MM.1S (cell line): ENCODE results near the gene CREB3L2.
"Not testable (repeated sequence)": the region's sequence is repeated elsewhere in the genome, so short reads cannot be mapped to it uniquely, and the experiment has no call there.

Experiments used
- DNase-seq: peaks from one replicate; pipeline ENCODE4 v3.0.0-alpha.2; 2015
- H2AFZ ChIP-seq: fragments of 300-600 bp; sonication (generic); 2 replicates; pipeline ENCODE4 v1.6.0; 2016; ENCODE audit warnings: antibody characterized with exemption, low read length
- H3F3A ChIP-seq: fragments of 300-600 bp; sonication (generic); 2 replicates; pipeline ENCODE4 v1.6.1; 2016; ENCODE audit warnings: mild to moderate bottlenecking, antibody characterized with exemption, low read length, moderate library complexity, mixed read lengths; ENCODE audit not compliant: insufficient read depth
- H3K27ac ChIP-seq: fragments of 300-600 bp; sonication (generic); 2 replicates; pipeline ENCODE4 v1.5.1; 2016; ENCODE audit warnings: mild to moderate bottlenecking, low read length
- H3K27me3 ChIP-seq: fragments of 300-600 bp; sonication (generic); replicated peaks from 2 replicates; pipeline ENCODE4 v1.6.0; 2016; ENCODE audit warnings: low read length; ENCODE audit not compliant: insufficient read depth
- H3K36me3 ChIP-seq: fragments of 300-600 bp; sonication (generic); replicated peaks from 2 replicates; pipeline ENCODE4 v1.6.1; 2016; ENCODE audit warnings: mild to moderate bottlenecking, low read length, mixed read lengths; ENCODE audit not compliant: insufficient read depth
- H3K4me1 ChIP-seq: fragments of 300-600 bp; sonication (generic); 2 replicates; pipeline ENCODE4 v1.6.1; 2016; ENCODE audit warnings: low read length, mixed read lengths
- H3K4me2 ChIP-seq: fragments of 300-600 bp; sonication (generic); 2 replicates; pipeline ENCODE4 v1.6.0; 2016; ENCODE audit warnings: low read depth, low read length
- H3K4me3 ChIP-seq: fragments of 300-600 bp; sonication (generic); 2 replicates; pipeline ENCODE4 v1.5.1; 2016; ENCODE audit warnings: low read length, mixed read lengths
- H3K79me2 ChIP-seq: fragments of 300-600 bp; sonication (generic); 2 replicates; pipeline ENCODE4 v1.6.1; 2016; ENCODE audit warnings: mixed run types, low read length, mixed read lengths
- H3K9ac ChIP-seq: fragments of 300-600 bp; sonication (generic); 2 replicates; pipeline ENCODE4 v1.6.1; 2016; ENCODE audit warnings: low read length, mixed read lengths
- H3K9me2 ChIP-seq: fragments of 300-600 bp; sonication (generic); replicated peaks from 2 replicates; pipeline ENCODE4 v1.6.1; 2016; ENCODE audit warnings: mild to moderate bottlenecking, low read length, mixed read lengths; ENCODE audit not compliant: insufficient read depth
- H3K9me3 ChIP-seq: fragments of 300-600 bp; sonication (generic); replicated peaks from 2 replicates; pipeline ENCODE4 v1.6.1; 2016; ENCODE audit warnings: mild to moderate bottlenecking, low read length, mixed read lengths; ENCODE audit not compliant: insufficient read depth
- H4K20me1 ChIP-seq: fragments of 300-600 bp; sonication (generic); 2 replicates; pipeline ENCODE4 v1.6.1; 2016; ENCODE audit warnings: mild to moderate bottlenecking, low read length, moderate library complexity, mixed read lengths; ENCODE audit not compliant: insufficient read depth
- EZH2 ChIP-seq: fragments of 300-600 bp; sonication (generic); optimal IDR thresholded peaks from 2 replicates; pipeline ENCODE3; 2017; ENCODE audit warnings: low read depth, mild to moderate bottlenecking, antibody characterized with exemption, low read length, mixed read lengths
- EZH2phosphoT487 ChIP-seq: fragments of 300-600 bp; sonication (generic); IDR thresholded peaks from 2 replicates; pipeline ENCODE4 v1.6.1; 2018; ENCODE audit warnings: antibody characterized with exemption, low read length
- TF ChIP-seq, protein P1 (sequence below): fragments of 300-600 bp; sonication (generic); IDR thresholded peaks from 2 replicates; pipeline ENCODE4 v1.5.1; 2016; ENCODE audit warnings: antibody characterized with exemption, low read length, mixed read lengths

The CREB3L2 gene

DNA sequence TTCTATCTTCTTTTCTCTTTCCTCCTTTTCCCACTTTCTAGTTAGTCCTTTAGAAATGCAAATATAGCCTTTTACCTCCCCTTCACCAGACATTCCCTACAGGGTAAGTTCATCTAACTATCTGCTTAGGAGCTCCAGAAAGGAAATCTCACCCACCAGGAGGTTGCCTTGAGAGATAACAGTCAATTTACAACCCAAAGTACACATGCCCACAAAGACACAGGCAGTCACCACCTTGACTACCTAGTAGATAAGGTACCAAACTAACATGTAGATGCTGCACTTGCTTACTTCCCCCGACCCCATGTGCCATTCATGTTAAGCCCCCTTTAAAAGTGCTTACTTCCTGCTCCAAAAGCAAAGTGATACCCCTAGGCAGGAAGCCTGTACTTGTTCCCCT, 12.8 kb upstream of the CREB3L2 start:
- peak overlapping the region; percentile 87 for H2AFZ ChIP-seq
- H3K4me2 ChIP-seq: peak overlapping the region; percentile 62
- no peak for DNase-seq
- H3K36me3 ChIP-seq: no peaks in the 10 kb centered on the region
- H3K27me3 ChIP-seq: no peaks in the 10 kb centered on the region
- H3K79me2 ChIP-seq: no peaks in the 10 kb centered on the region
- peaks cover 19% of the 10 kb centered on the region for H3K4me1 ChIP-seq
- no peaks in the 10 kb centered on the region for H3K9me2 ChIP-seq
- H3K4me3 ChIP-seq: 0 out of 2 replicates have a peak overlapping the region, but pooled peaks have one; percentile 7
- H4K20me1 ChIP-seq: no peaks in the 10 kb centered on the region
- TF ChIP-seq, protein P1, sequence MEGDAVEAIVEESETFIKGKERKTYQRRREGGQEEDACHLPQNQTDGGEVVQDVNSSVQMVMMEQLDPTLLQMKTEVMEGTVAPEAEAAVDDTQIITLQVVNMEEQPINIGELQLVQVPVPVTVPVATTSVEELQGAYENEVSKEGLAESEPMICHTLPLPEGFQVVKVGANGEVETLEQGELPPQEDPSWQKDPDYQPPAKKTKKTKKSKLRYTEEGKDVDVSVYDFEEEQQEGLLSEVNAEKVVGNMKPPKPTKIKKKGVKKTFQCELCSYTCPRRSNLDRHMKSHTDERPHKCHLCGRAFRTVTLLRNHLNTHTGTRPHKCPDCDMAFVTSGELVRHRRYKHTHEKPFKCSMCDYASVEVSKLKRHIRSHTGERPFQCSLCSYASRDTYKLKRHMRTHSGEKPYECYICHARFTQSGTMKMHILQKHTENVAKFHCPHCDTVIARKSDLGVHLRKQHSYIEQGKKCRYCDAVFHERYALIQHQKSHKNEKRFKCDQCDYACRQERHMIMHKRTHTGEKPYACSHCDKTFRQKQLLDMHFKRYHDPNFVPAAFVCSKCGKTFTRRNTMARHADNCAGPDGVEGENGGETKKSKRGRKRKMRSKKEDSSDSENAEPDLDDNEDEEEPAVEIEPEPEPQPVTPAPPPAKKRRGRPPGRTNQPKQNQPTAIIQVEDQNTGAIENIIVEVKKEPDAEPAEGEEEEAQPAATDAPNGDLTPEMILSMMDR: no peak
- no peak for TF ChIP-seq EZH2phosphoT487
- no peak for TF ChIP-seq EZH2
- H3F3A ChIP-seq: peaks cover 13% of the 10 kb centered on the region
- peak overlapping the region; percentile 50; the same call in 1 of the 2 replicates for H3K27ac ChIP-seq
- peak overlapping the region; percentile 7; the same call in 1 of the 2 replicates for H3K9ac ChIP-seq
- no peaks in the 10 kb centered on the region for H3K9me3 ChIP-seq

DNA sequence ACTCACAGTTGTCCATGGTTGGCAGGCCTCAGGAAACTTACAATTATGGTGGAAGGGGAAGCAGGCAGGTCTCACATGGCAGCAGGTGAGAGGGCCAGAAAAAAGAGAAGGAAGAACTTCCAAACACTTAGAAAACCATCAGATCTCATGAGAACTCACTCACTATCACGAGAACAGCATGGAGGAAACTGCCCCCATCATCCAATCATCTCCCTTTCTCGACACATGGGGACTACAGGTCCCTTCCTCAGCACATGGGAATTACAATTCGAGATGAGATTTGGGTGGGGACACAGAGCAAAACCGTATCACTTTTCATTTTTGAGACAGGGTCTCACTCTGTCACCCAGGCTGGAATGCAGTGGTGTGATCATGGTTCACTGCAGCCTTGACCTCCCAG, 12.3 kb upstream of the CREB3L2 start:
- H4K20me1 ChIP-seq, DNase-seq, H3K27ac ChIP-seq, H3K9me2 ChIP-seq, H3K4me2 ChIP-seq, H3K9me3 ChIP-seq, H3K79me2 ChIP-seq, H3K9ac ChIP-seq, H3K36me3 ChIP-seq, H3K4me3 ChIP-seq, H2AFZ ChIP-seq, H3K27me3 ChIP-seq: not testable (repeated sequence)
- Histone ChIP-seq H3F3A (peaks cover 13% of the 10 kb centered on the region), H3K4me1 (peaks cover 24% of the 10 kb centered on the region)

DNA sequence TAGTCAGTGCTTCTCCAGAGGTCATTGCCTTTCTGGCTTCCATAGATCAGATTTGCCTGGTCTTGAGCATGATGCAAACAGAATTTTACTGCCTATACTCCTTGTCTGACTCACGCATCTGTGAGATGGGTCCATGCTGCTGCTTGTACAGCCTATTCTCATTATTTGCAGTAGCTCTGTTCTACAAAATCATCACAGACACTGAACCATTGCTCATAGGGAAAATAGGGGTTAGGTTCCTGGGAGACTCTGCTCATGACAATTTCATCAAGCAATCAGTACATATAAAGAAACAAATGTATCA, 7.4 kb upstream of the CREB3L2 start:
- Histone ChIP-seq H2AFZ (peak overlapping the region; percentile 18; the same call in 1 of the 2 replicates), H3K79me2 (no peaks in the 10 kb centered on the region), H3K36me3 (no peaks in the 10 kb centered on the region), H3K9me3 (no peaks in the 10 kb centered on the region), H3K9me2 (no peaks in the 10 kb centered on the region), H3F3A (no peaks in the 10 kb centered on the region), H3K9ac (no peak overlapping the region), H3K27me3 (no peaks in the 10 kb centered on the region), H3K4me3 (no peak overlapping the region), H3K27ac (no peak overlapping the region), H4K20me1 (no peaks in the 10 kb centered on the region), H3K4me1 (peaks cover 14% of the 10 kb centered on the region), H3K4me2 (peak overlapping the region; percentile 51; the same call in 1 of the 2 replicates)
- no peak for DNase-seq
- no peak for TF ChIP-seq EZH2
- no peak for TF ChIP-seq EZH2phosphoT487
- TF ChIP-seq, protein P1: no peak

DNA sequence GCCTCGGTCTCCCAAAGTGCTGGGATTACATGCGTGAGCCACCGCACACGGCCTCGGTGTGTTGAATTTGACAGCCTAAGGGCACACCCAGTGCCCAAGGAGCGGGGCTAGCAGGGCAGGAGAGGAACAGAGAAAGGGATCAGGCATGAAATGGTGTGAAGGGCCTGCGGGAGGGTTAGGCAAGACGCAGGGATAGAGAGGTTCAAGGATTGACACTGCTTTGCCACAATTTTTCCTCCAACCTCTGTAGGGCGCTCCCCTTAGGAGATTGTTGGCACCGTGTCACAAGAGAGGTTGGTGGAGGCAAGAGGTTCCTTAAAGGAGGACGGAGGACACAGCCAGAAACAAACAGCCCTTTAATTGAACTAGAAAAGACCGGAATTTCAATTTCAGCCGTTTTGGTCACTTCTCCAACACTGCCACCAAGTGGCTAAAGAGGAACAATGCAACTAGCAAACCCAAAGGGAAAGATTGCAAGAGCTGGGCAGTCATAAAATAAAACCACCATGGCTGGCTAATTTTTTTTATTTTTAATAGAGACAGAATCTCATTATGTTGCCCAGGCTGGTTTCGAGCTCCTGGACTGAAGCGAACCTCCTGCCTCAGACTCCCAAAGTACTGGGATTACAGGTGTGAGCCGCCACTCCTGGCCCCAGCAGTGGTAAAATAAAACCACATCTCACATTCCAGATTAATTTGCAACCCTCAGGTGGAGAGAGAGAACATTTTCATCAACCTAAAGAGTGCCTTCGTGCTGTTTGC, 6.9 kb upstream of the CREB3L2 start:
- Histone ChIP-seq H3K79me2 (no peaks in the 10 kb centered on the region), H3K4me1 (peaks cover 14% of the 10 kb centered on the region), H2AFZ (peak overlapping the region; percentile 94), H3K4me2 (peak overlapping the region; percentile 51), H3K9me3 (no peaks in the 10 kb centered on the region), H3K27ac (no peak overlapping the region), H3K36me3 (no peaks in the 10 kb centered on the region), H3K9me2 (no peaks in the 10 kb centered on the region), H3K27me3 (no peaks in the 10 kb centered on the region), H3K9ac (peak overlapping the region; percentile 43; the same call in 1 of the 2 replicates), H3K4me3 (peak overlapping the region; percentile 22; the same call in 1 of the 2 replicates), H4K20me1 (no peaks in the 10 kb centered on the region), H3F3A (no peaks in the 10 kb centered on the region)
- peak; percentile 83 for DNase-seq
- TF ChIP-seq, protein P1: peak; percentile 94
- no peak for TF ChIP-seq EZH2phosphoT487
